ENCODE data around the gene ONECUT2.

- no peak for TF ChIP-seq CTCF (conservative IDR thresholded peaks at IDR 0.05; ENCODE audit: low read depth, low read length)
- TF ChIP-seq EZH2 (IDR thresholded peaks at IDR 0.05; ENCODE audit: borderline replicate concordance, low read depth, low read length, poor library complexity, severe bottlenecking) = no peak
Observed at GRCh38 chr18:57425096-57425495, 10.1 kb upstream of the ONECUT2 start.
